ENCODE data around the gene CA11.
"Not testable (repeated sequence)": the region's sequence is repeated elsewhere in the genome, so short reads cannot be mapped to it uniquely, and the experiment has no call there.

Gene CA11

DNA sequence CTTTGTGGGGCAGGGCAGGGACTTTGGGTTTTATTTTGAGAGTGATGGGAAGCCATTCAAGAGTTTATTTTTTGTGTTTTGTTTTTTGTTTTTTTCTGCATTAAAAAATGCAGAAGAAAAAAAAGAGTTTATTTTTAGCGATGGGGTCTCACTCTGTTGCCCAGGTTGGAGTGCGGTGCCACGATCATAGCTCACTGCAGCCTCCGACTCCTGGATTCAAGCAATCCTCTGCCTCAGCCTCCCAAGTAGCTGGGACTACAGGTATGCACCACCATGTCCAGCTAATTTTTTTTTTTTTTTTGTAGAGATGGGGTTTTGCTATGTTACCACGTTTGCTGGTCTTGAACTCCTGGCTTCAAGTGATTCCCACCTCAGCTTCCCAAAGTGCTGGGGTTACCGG is 12.5 kb upstream of the CA11 start:
- no peak for DNase-seq (ENCODE audit: low read depth)
- TF ChIP-seq MAX (IDR thresholded peaks at IDR 0.05; ENCODE audit: low read depth, low read length) (no peak), POLR2A (IDR thresholded peaks at IDR 0.05; ENCODE audit: extremely low read depth, insufficient read length) (no peak), MYC (IDR thresholded peaks at IDR 0.05; ENCODE audit: low read depth, low read length) (no peak)
- TF ChIP-seq, protein P1, sequence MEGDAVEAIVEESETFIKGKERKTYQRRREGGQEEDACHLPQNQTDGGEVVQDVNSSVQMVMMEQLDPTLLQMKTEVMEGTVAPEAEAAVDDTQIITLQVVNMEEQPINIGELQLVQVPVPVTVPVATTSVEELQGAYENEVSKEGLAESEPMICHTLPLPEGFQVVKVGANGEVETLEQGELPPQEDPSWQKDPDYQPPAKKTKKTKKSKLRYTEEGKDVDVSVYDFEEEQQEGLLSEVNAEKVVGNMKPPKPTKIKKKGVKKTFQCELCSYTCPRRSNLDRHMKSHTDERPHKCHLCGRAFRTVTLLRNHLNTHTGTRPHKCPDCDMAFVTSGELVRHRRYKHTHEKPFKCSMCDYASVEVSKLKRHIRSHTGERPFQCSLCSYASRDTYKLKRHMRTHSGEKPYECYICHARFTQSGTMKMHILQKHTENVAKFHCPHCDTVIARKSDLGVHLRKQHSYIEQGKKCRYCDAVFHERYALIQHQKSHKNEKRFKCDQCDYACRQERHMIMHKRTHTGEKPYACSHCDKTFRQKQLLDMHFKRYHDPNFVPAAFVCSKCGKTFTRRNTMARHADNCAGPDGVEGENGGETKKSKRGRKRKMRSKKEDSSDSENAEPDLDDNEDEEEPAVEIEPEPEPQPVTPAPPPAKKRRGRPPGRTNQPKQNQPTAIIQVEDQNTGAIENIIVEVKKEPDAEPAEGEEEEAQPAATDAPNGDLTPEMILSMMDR (IDR thresholded peaks at IDR 0.05; ENCODE audit: low read depth, low read length), result no peak
- no peak overlapping the region for H3K4me3 ChIP-seq (ENCODE audit: low read depth, low read length)

- not testable (repeated sequence) for H3K4me3 ChIP-seq (ENCODE audit: low read depth, low read length); DNase-seq (ENCODE audit: low read depth)
These were observed 11.8 kb upstream of the CA11 start for GRCh38 chr19:48657828-48658227.

DNA sequence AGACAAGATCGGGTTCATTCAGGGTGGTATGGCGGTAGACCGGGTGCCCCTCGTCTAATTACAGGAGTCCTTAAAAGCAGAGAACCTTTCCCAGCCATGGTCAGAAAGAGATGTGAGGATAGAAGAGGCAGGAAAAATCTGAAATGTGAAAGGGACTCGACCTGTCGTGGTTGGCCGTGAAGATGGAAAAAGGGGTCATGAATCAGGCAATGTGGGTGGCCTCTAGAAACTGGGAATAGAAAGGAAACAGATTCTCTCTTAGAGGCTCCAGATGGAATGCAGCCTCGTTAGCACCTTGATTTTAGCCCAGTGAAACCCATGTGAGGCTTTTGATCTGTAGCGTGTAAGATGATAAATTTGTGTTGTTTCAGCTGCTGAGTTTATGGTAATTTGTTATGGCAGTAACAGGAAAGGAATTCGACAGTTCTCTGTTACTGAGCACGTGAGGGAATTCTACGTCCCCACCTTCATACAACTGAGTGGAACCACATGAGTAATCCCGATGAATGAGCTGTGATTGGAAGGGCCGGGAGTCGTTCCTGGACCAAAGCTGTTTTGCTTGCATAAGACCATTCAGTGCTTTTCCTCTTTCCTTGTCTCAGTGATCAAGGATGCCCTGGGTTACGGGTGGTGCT is 11.0 kb upstream of the CA11 start:
- no peak for DNase-seq (ENCODE audit: low read depth)
- TF ChIP-seq, protein P1 (IDR thresholded peaks at IDR 0.05; ENCODE audit: low read depth, low read length), result no peak
- TF ChIP-seq POLR2A (IDR thresholded peaks at IDR 0.05; ENCODE audit: extremely low read depth, insufficient read length), result no peak
- TF ChIP-seq MYC (IDR thresholded peaks at IDR 0.05; ENCODE audit: low read depth, low read length), result no peak
- H3K4me3 ChIP-seq (ENCODE audit: low read depth, low read length), result no peak overlapping the region

GRCh38 chr19:48654299-48655059 is 8.5 kb upstream of the CA11 start:
- TF ChIP-seq, protein P1 (IDR thresholded peaks at IDR 0.05; ENCODE audit: low read depth, low read length), result no peak
- TF ChIP-seq POLR2A (IDR thresholded peaks at IDR 0.05; ENCODE audit: extremely low read depth, insufficient read length) (no peak), MAX (IDR thresholded peaks at IDR 0.05; ENCODE audit: low read depth, low read length) (peak; percentile 35; the same call in 1 of the 2 replicates)
- H3K4me3 ChIP-seq (ENCODE audit: low read depth, low read length), result no peak overlapping the region
- DNase-seq (ENCODE audit: low read depth), result peak; percentile 49

- TF ChIP-seq MAX (IDR thresholded peaks at IDR 0.05; ENCODE audit: low read depth, low read length) (no peak), MYC (IDR thresholded peaks at IDR 0.05; ENCODE audit: low read depth, low read length) (no peak), POLR2A (IDR thresholded peaks at IDR 0.05; ENCODE audit: extremely low read depth, insufficient read length) (no peak)
- TF ChIP-seq, protein P1 (IDR thresholded peaks at IDR 0.05; ENCODE audit: low read depth, low read length), result no peak
- H3K4me3 ChIP-seq (ENCODE audit: low read depth, low read length), result no peak overlapping the region
- DNase-seq (ENCODE audit: low read depth), result no peak
These were observed 5.7 kb upstream of the CA11 start for GRCh38 chr19:48651683-48652048.

- no peak overlapping the region for H3K4me3 ChIP-seq (ENCODE audit: low read depth, low read length)
- no peak for DNase-seq (ENCODE audit: low read depth)
- no peak for TF ChIP-seq MYC (IDR thresholded peaks at IDR 0.05; ENCODE audit: low read depth, low read length)
- TF ChIP-seq, protein P1 (IDR thresholded peaks at IDR 0.05; ENCODE audit: low read depth, low read length), result no peak
- no peak for TF ChIP-seq POLR2A (IDR thresholded peaks at IDR 0.05; ENCODE audit: extremely low read depth, insufficient read length)
- no peak for TF ChIP-seq MAX (IDR thresholded peaks at IDR 0.05; ENCODE audit: low read depth, low read length)
These were observed 5.1 kb upstream of the CA11 start for GRCh38 chr19:48650974-48651682.

All from NB4 (cell line).